CD4-positive, alpha-beta T cell (primary cell): ENCODE measurements around the gene CSAD. TPM values are rescaled to one million over a fixed set of nuclear protein-coding genes. Genes with fewer than 3 reads are reported as not detected.

ENCODE experiments used
- ATAC-seq: fragments of 200-7000 bp; cut with Tn5 transposase; one replicate; pipeline ENCODE4 v1.10.0; 2022; ENCODE audit warnings: mild to moderate bottlenecking; ENCODE audit not compliant: poor library complexity
- CTCF ChIA-PET: fragments of 350-600 bp; sonication (Branson Sonifier 250); formaldehyde crosslinking; loops from one replicate; lab custom pipeline; 2021; ENCODE audit warnings: antibody characterized with exemption, inconsistent platforms; lab: Charles Lee
- POLR2A ChIA-PET: fragments of 350-600 bp; sonication (Branson Sonifier 250); formaldehyde crosslinking; loops from one replicate; lab custom pipeline; 2021; ENCODE audit warnings: antibody characterized with exemption, inconsistent platforms; lab: Charles Lee
- DNase-seq, 14 experiments: peaks; one replicate each; pipeline ENCODE4 v3.0.0-alpha.2; 2013 to 2020; ENCODE audit warnings: mixed read lengths in 2 of 14
- H3K27ac ChIP-seq, 2 donors: one replicate each; pipeline versions ENCODE4 v1.5.1 to v1.7.0; 2013; ENCODE audit warnings: low read length in 2 of 2, low read depth in 1 of 2, mild to moderate bottlenecking in 1 of 2
- H3K27me3 ChIP-seq, 2 experiments: 1 replicate in 1 of 2; 2 replicates in 1 of 2; pipeline versions ENCODE4 v1.6.1 to v1.7.0; 2013; ENCODE audit warnings: low read length in 2 of 2, control low read depth in 1 of 2, mild to moderate bottlenecking in 1 of 2, moderate library complexity in 1 of 2; ENCODE audit not compliant: insufficient read depth in 2 of 2, control insufficient read depth in 1 of 2
- H3K36me3 ChIP-seq: one replicate; pipeline ENCODE4 v1.6.1; 2013; ENCODE audit warnings: low read length, control low read depth; ENCODE audit not compliant: insufficient read depth
- H3K4me1 ChIP-seq: one replicate; pipeline ENCODE4 v1.6.1; 2013; ENCODE audit warnings: low read length, control low read depth; ENCODE audit not compliant: insufficient read depth
- H3K4me3 ChIP-seq: one replicate; pipeline ENCODE4 v1.5.1; 2013; ENCODE audit warnings: mild to moderate bottlenecking, low read length, moderate library complexity
- H3K9me3 ChIP-seq, 2 experiments: 1 replicate in 1 of 2; 2 replicates in 1 of 2; pipeline versions ENCODE4 v1.6.1 to v1.7.0; 2013; ENCODE audit warnings: low read length in 2 of 2, mild to moderate bottlenecking in 2 of 2, control low read depth in 1 of 2, moderate library complexity in 1 of 2; ENCODE audit not compliant: control insufficient read depth in 1 of 2, insufficient read depth in 1 of 2
- H3K27ac Mint-ChIP-seq: one replicate; pipeline ENCODE4 v1.8.0; 2020; ENCODE audit warnings: mixed read lengths
- H3K27me3 Mint-ChIP-seq: one replicate; pipeline ENCODE4 v1.8.0; 2021; ENCODE audit warnings: mixed read lengths
- H3K36me3 Mint-ChIP-seq: one replicate; pipeline ENCODE4 v1.8.0; 2021; ENCODE audit warnings: low read depth, mixed read lengths
- H3K4me1 Mint-ChIP-seq: one replicate; pipeline ENCODE4 v1.8.0; 2021; ENCODE audit warnings: low read depth, mixed read lengths
- H3K4me3 Mint-ChIP-seq: one replicate; pipeline ENCODE4 v1.8.0; 2020; ENCODE audit warnings: mild to moderate bottlenecking, mixed read lengths
- H3K9me3 Mint-ChIP-seq: one replicate; pipeline ENCODE4 v1.8.0; 2020; ENCODE audit warnings: mixed read lengths
- CTCF ChIP-seq: fragments of 200-600 bp; IDR thresholded peaks from one replicate; pipeline ENCODE4 v1.8.0; 2022; ENCODE audit warnings: antibody characterized with exemption, mild to moderate bottlenecking
- intact Hi-C, 2 experiments: fragments of 100-400 bp; cut with DNase I in 1 of 2; cut with micrococcal nuclease in 1 of 2; formaldehyde crosslinking; loops; one replicate each; pipeline versions ENCODE4 v1.15.1 to v1.9.0; 2023 to 2025; cut with DNase I, micrococcal nuclease
- total RNA-seq, 174 experiments: library from RNA in 2 of 174; stranded (reverse) in 2 of 174; gene quantifications; one replicate each; pipeline ENCODE4 v1.2.3 and lab custom pipeline; 2021 to 2026

The CSAD gene
- total RNA-seq, 2 experiments from 2014 or later: 56.7 to 57.3 TPM

- POLR2A ChIA-PET: no interaction called here
- intact Hi-C loops: no loop called here
- H3K27ac Mint-ChIP-seq: no peak overlapping the region
- H3K27me3 ChIP-seq: no peaks in the 10 kb centered on the region
- CTCF ChIA-PET: no interaction called here
- DNase-seq (no peak), ATAC-seq (no peak)
- H3K4me3 Mint-ChIP-seq: no peak overlapping the region
- H3K27ac ChIP-seq: no peak overlapping the region
- no peaks in the 10 kb centered on the region for H3K9me3 Mint-ChIP-seq
- no peak for TF ChIP-seq CTCF
- H3K4me1 Mint-ChIP-seq: no peaks in the 10 kb centered on the region
- H3K4me1 ChIP-seq: no peaks in the 10 kb centered on the region
- no peak overlapping the region for H3K4me3 ChIP-seq
- H3K36me3 Mint-ChIP-seq: no peaks in the 10 kb centered on the region
- H3K27me3 Mint-ChIP-seq: no peaks in the 10 kb centered on the region
- H3K9me3 ChIP-seq: no peaks in the 10 kb centered on the region
- no peaks in the 10 kb centered on the region for H3K36me3 ChIP-seq
Observed at GRCh38 chr12:53122961-53123468, 57.7 kb downstream of the CSAD start.

- Mint-ChIP-seq H3K27ac (no peak overlapping the region), H3K27me3 (no peaks in the 10 kb centered on the region), H3K36me3 (no peaks in the 10 kb centered on the region), H3K4me1 (no peaks in the 10 kb centered on the region), H3K4me3 (no peak overlapping the region), H3K9me3 (no peaks in the 10 kb centered on the region)
- H3K4me1 ChIP-seq: no peaks in the 10 kb centered on the region
- H3K36me3 ChIP-seq: no peaks in the 10 kb centered on the region
- intact Hi-C loops: no loop called here
- no peak overlapping the region for H3K27ac ChIP-seq
- CTCF ChIA-PET: no interaction called here
- no peak for ATAC-seq
- POLR2A ChIA-PET: no interaction called here
- no peak overlapping the region for H3K4me3 ChIP-seq
- DNase-seq: no peak
- no peak for TF ChIP-seq CTCF
- H3K9me3 ChIP-seq: no peaks in the 10 kb centered on the region
- no peaks in the 10 kb centered on the region for H3K27me3 ChIP-seq
Observed at GRCh38 chr12:53120685-53121525, 59.8 kb downstream of the CSAD start.

- no peaks in the 10 kb centered on the region for H3K36me3 ChIP-seq
- no peak overlapping the region for H3K4me3 ChIP-seq
- no peaks in the 10 kb centered on the region for H3K4me1 Mint-ChIP-seq
- POLR2A ChIA-PET: no interaction called here
- no peak overlapping the region for H3K27ac Mint-ChIP-seq
- CTCF ChIA-PET: no interaction called here
- no peaks in the 10 kb centered on the region for H3K4me1 ChIP-seq
- DNase-seq: no peak
- no peaks in the 10 kb centered on the region for H3K36me3 Mint-ChIP-seq
- H3K27ac ChIP-seq: no peak overlapping the region
- intact Hi-C loops: no loop called here
- H3K9me3 Mint-ChIP-seq: no peaks in the 10 kb centered on the region
- no peaks in the 10 kb centered on the region for H3K27me3 Mint-ChIP-seq
- no peak overlapping the region for H3K4me3 Mint-ChIP-seq
- ATAC-seq: no peak
- TF ChIP-seq CTCF: no peak
- H3K27me3 ChIP-seq: no peaks in the 10 kb centered on the region
- H3K9me3 ChIP-seq: no peaks in the 10 kb centered on the region
Observed at GRCh38 chr12:53118751-53119300, 61.9 kb downstream of the CSAD start.
